ENCODE measurements around the gene PRDM12. TPM values are rescaled to one million over a fixed set of nuclear protein-coding genes. Genes with fewer than 3 reads are reported as not detected.

Gene PRDM12
- total RNA-seq, 1 experiment from 2014 or later = not detected

DNA sequence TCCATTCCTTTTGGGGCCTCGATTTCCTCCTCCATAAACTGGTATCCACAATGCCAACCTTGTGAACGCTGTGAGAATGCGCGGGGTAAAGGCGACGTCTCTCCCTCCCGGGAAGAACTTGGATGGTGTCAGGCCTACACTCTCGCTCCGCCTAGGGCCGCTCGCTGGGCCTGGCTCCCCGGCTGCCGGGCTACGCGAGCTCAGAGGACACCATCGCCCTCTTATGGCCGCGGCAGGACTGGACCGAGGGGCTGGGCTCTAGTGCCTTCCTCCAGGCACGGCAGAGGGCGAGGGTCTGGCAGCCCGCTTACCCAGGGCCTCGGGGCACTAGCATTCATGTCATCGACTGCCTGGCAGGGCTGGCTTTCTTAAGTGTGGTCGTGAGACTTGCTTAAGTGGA lies 27.9 kb downstream of the PRDM12 start:
- Histone ChIP-seq H3K4ac (ENCODE audit: low read depth, low read length) (no peak overlapping the region), H4K5ac (ENCODE audit: insufficient read length, low read depth, low read length) (no peak overlapping the region), H3T11ph (ENCODE audit: low read length) (no peak overlapping the region), H3K14ac (ENCODE audit: insufficient read depth, low read length) (no peak overlapping the region; the same call in 1 of the 2 replicates), H3K79me1 (ENCODE audit: insufficient read depth, low read depth, low read length, poor library complexity, severe bottlenecking) (peaks cover 9% of the 10 kb centered on the region), H2AK5ac (ENCODE audit: insufficient read length, low read length) (no peak overlapping the region), H3K18ac (ENCODE audit: insufficient read length, low read depth, low read length) (no peak overlapping the region), H3K4me1 (ENCODE audit: insufficient read depth, low read length) (no peaks in the 10 kb centered on the region; the same call in 1 of the 2 replicates), H4K20me1 (ENCODE audit: control insufficient read depth, insufficient read depth, insufficient read length) (no peaks in the 10 kb centered on the region), H3K27ac (ENCODE audit: insufficient read length, low read depth, low read length) (no peak overlapping the region), H3K56ac (ENCODE audit: insufficient read length, low read depth, low read length) (no peak overlapping the region), H3K9ac (ENCODE audit: extremely low read depth, insufficient read length, low read length) (no peak overlapping the region), H2BK12ac (ENCODE audit: insufficient read length, low read depth, low read length) (no peak overlapping the region), H4K91ac (ENCODE audit: insufficient read length, low read depth, low read length) (no peak overlapping the region), H3K9me3 (ENCODE audit: control insufficient read depth, low read depth, low read length) (no peaks in the 10 kb centered on the region), H3K23ac (ENCODE audit: insufficient read length, low read depth, low read length) (no peak overlapping the region), H3K4me2 (ENCODE audit: insufficient read depth, insufficient read length, low read length) (peak overlapping the region; percentile 97), H3K79me2 (ENCODE audit: insufficient read depth, low read length) (peaks cover 15% of the 10 kb centered on the region; the same call in 1 of the 2 replicates), H4K8ac (replicated peaks; ENCODE audit: insufficient read length, low read depth, low read length) (no peak overlapping the region), H2BK5ac (ENCODE audit: insufficient read length, low read length) (no peak overlapping the region), H2BK15ac (ENCODE audit: low read depth, low read length) (no peak overlapping the region), H2BK120ac (ENCODE audit: low read depth, low read length, poor library complexity, severe bottlenecking) (no peak overlapping the region), H2BK20ac (ENCODE audit: low read depth, low read length, poor library complexity, severe bottlenecking) (no peak overlapping the region), H2AFZ (ENCODE audit: low read length) (no peak overlapping the region), H3K23me2 (ENCODE audit: insufficient read length, low read depth, low read length, poor library complexity, severe bottlenecking) (peaks cover 7% of the 10 kb centered on the region), H3K27me3 (ENCODE audit: insufficient read depth, low read length) (no peaks in the 10 kb centered on the region)
- Mint-ChIP-seq H3K4me3 (peak overlapping the region; percentile 98 to 99), H3K27me3 (ENCODE audit: low read depth) (no peaks in the 10 kb centered on the region; the same call in 1 of the 2 replicates), H3K36me3 (ENCODE audit: insufficient read depth in 1 of 3, low read depth in 3 of 3) (peaks cover 24 to 26% (median 25%) of the 10 kb centered on the region in 3 experiments), H3K27ac (no peak overlapping the region), H3K4me1 (peaks cover 44 to 52% of the 10 kb centered on the region in 2 experiments), H3K9me3 (0 out of 5 replicates have a peak, but pooled peaks cover 0 to 2% of the 10 kb centered on the region in 2 experiments)
- DNase-seq = peak; percentile 94
- WGBS (ENCODE audit: extremely low coverage, insufficient read length, low lambda C conversion rate) = no CpG with 5 or more reads among the region's 25 CpGs
- TF ChIP-seq, protein P1, sequence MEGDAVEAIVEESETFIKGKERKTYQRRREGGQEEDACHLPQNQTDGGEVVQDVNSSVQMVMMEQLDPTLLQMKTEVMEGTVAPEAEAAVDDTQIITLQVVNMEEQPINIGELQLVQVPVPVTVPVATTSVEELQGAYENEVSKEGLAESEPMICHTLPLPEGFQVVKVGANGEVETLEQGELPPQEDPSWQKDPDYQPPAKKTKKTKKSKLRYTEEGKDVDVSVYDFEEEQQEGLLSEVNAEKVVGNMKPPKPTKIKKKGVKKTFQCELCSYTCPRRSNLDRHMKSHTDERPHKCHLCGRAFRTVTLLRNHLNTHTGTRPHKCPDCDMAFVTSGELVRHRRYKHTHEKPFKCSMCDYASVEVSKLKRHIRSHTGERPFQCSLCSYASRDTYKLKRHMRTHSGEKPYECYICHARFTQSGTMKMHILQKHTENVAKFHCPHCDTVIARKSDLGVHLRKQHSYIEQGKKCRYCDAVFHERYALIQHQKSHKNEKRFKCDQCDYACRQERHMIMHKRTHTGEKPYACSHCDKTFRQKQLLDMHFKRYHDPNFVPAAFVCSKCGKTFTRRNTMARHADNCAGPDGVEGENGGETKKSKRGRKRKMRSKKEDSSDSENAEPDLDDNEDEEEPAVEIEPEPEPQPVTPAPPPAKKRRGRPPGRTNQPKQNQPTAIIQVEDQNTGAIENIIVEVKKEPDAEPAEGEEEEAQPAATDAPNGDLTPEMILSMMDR (conservative IDR thresholded peaks at IDR 0.05) = peak; percentile 78
